Measurements from ENCODE around the gene TMEM108.

DNA sequence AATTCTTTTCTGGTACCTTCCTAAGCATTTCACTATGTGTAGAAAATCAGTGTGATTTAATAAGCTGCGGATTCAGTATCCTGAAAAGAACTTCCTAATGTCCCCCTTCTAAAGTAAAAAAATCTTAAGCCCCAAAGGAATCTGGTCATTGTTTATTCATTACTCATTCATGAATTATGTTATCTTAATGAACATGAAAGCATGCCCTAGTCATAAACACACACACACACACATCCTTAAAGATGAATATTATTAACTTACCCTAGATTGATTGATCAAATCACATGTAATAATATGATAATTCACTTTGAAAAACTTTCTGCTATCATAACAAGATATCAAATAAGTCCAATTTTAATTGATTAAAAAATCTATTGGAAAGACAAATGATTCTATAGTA is 265.2 kb downstream of the TMEM108 start:
- no peak for TF ChIP-seq POLR2A (IDR thresholded peaks at IDR 0.05)
- TF ChIP-seq, protein P1, sequence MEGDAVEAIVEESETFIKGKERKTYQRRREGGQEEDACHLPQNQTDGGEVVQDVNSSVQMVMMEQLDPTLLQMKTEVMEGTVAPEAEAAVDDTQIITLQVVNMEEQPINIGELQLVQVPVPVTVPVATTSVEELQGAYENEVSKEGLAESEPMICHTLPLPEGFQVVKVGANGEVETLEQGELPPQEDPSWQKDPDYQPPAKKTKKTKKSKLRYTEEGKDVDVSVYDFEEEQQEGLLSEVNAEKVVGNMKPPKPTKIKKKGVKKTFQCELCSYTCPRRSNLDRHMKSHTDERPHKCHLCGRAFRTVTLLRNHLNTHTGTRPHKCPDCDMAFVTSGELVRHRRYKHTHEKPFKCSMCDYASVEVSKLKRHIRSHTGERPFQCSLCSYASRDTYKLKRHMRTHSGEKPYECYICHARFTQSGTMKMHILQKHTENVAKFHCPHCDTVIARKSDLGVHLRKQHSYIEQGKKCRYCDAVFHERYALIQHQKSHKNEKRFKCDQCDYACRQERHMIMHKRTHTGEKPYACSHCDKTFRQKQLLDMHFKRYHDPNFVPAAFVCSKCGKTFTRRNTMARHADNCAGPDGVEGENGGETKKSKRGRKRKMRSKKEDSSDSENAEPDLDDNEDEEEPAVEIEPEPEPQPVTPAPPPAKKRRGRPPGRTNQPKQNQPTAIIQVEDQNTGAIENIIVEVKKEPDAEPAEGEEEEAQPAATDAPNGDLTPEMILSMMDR (IDR thresholded peaks at IDR 0.05): no peak
- TF ChIP-seq EP300 (IDR thresholded peaks at IDR 0.05): no peak
